Activated CD4-positive, alpha-beta T cell treated with anti-CD3 and anti-CD28 coated beads for 24 hours (primary cell): Measurements from ENCODE around the gene COPA.
"Not testable (repeated sequence)": the region's sequence is repeated elsewhere in the genome, so short reads cannot be mapped to it uniquely, and the experiment has no call there.

Experiments
- DNase-seq, 2 donors: peaks; one replicate each; pipeline ENCODE4 v3.0.0-alpha.2; 2020; ENCODE audit warnings: low read depth in 2 of 2

Gene COPA

DNA sequence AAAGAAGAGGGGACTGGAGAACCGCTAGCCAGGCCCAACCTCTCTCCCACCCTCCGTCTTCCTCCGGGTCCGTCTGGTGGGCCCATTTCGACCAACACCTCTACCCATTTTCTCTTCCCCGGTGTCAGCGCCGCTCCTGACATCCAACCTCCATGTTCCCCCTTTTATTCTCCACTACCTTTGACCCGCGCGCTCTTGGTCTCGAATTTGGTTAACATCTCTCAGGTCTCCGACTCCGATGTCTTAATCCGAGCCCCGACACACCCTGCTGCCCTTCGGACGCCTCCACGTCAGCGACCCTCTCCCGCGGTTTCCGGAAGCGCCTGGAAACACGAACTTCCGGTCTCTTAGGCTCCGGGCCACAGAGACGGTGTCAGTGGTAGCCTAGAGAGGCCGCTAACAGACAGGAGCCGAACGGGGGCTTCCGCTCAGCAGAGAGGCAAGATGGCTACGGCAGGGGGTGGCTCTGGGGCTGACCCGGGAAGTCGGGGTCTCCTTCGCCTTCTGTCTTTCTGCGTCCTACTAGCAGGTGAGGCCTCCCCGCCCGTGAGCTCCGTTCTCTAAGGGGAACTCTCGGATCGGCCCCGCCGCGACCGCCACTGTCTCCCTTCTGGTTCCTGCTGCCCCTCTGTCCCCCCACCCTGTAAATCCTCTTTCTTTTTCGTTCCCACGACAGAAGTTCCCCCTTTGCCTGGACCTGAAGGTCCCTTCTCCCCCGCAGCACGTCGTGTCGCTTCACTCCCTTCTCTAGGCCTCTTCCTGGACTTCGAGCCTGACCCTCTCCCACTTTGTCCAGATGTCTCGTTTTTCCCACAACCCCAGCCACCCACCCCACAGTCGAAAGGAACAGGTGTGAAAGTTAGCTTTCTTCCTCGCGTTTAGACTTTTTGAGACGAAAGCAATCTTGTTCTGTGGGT, at the start of gene COPA, which contains the start of gene NCSTN:
Gene COPA (minus strand): TSS at position 298 of the 917 bp plus-strand sequence. CDS start 80 bp downstream, at position 218.
Gene NCSTN (plus strand): TSS at position 431 of the 917 bp plus-strand sequence. CDS start 14 bp downstream, at position 445.
- DNase-seq: peak; percentile 83 to 86

DNA sequence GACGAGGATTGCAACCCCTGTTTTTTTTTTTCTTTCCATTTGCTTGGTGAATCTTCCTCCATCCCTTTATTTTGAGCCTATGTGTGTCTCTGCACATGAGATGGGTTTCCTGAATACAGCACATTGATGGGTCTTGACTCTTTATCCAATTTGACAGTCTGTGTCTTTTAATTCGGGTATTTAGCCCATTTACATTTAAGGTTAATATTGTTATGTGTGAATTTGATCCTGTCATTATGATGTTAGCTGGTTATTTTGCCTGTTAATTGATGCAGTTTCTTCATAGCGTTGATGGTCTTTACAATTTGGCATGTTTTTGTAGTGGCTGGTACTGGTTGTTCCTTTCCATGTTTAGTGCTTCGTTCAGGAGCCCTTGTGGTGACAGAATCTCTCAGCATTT, 45.4 kb upstream of the COPA start:
- not testable (repeated sequence) for DNase-seq

DNA sequence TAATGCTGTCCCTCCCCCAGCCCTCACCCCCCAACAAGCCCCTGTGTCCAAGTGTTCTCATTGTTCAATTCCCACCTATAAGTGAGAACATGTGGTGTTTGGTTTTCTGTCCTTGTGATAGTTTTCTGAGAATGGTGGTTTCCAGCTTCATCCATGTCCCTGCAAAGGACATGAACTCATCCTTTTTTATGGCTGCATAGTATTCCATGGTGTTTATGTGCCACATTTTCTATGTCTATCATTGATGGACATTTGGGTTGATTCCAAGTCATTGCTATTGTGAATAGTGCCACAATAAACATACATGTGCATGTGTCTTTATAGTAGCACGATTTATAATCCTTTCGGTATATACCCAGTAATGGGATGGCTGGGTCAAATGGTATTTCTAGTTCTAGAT, 41.8 kb upstream of the COPA start:
- DNase-seq: not testable (repeated sequence)

DNA sequence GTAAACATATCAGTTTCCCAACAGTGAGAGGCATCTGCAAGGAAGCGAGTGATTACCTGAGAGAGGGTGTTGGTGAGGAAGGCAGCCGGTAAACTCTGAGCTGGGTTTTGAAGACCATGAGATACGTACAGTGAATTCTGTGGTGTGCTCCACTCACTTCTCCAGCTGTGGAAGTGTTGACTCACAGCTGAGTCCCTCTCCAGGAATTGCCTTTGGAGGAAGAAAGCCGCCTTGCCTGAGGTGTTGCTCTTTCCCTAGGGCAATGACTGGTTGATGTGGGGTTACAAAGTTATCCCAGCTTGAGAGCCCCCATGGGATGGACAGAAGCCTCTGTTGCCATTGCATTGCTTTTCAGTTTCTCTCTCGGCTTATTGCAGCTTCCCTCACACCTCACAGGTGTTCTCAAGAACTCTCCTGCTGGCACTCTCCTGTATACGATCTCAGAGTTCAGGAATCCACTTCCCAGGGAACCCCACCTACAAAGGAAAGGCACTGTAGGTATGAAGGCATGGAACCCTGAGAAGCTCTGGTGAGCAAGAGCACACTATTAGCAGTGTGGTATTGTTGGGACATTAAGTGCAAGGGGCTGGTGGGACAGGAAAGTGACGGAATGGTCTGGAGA, 34.6 kb upstream of the COPA start:
- DNase-seq: no peak

DNA sequence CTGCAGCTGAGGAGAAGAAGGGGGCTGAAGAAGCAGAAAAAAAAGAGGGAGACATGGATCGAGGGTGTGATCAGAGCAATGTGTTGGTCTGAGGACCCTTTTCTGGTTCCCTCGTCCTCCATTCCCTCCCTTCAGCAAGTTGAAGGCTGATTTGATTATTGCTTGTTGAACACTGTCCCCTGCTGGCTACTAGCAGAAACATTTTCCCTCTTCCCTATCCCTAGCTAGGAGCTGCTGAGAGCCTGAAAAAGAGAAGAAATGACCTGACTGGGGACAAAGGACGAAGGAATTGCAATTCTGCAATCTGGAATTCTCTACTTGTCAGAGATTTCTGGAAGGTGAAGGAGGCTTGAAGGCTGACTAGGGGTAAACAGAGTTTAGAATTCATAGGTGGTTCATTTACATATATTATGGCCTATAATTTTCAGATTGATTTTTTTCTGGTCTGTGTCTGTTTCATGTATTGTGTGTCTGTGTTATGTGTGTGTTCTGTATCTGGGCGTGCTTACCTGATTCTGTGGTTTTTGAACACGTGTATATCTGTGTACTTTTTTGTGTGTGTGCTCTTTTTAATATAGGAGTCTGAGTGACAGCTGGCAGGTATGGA, 33.6 kb upstream of the COPA start:
- DNase-seq: peak in 1 of 2 donors; percentile 7

DNA sequence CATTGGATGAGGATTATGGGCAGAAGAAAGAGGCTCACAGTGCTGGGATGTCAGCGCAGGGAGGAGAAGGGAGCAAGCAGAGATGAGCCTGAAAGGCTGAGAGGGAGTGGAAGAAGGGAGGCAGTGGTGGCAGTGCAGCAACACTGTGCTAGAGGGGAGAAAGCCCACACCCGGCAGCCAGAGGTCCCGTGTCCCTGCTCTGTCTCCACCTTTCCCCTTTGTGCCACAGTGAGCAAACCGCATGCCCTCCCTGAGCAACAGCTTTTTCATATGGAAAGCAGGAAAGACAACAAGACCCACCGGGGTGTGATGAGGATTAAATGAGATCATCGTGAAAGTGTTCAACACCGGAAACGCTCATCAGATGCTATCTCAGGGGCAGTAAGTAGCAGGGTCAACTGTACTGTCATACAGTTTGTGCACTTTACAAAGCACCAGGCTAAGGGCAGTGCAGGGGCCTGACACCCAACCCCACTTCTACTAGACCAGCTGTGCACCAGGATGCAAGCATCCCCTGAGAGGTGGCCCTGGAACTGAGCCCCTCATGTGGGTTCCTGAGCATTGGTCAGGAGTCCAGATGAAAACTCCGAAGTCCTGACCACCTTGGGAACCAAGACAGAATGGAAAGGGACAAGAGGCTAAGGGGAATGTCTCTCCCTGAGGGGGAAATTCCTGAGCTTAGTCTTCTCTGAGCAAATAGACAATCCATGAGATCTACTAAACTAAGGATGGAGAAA, 32.9 kb upstream of the COPA start:
- DNase-seq: no peak

DNA sequence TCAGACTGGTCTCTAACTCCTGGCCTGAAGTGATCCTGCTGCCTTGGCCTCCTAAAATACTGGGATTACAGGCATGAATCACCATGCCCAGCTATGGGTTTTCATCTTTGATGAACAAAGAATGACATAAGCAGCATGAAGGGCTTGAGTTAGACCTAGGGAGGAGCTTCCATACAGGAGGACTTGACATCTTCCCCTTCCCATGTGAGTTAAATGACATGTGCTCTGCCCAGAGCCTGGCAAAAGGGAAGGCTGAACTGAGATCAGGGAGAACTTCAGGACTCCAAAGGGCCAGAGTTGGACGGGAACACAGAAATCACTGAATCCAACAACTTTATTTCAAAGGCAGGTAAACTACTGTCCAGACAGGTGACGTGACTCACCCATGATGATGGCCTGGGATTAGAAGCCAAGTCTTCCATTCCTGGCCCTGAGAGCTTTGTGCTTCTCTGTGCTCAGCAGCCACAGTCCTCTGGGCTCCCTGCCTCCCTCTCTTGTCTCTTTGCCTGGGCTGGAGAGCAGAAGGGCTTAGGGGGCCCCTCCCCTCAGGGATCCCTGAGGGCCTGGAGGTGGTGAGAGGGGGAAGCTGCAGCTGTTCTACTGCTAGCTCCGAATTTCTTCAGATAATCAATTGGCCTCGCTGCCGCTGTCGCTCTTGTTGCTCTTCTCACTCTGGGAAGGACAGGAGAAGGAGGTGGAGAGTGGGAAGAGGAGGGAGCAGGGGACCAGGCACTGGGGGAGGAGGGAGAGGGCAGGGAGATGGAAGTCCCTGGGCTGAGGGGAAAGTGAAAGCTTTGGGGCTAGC, 31.5 kb upstream of the COPA start:
- DNase-seq: no peak

DNA sequence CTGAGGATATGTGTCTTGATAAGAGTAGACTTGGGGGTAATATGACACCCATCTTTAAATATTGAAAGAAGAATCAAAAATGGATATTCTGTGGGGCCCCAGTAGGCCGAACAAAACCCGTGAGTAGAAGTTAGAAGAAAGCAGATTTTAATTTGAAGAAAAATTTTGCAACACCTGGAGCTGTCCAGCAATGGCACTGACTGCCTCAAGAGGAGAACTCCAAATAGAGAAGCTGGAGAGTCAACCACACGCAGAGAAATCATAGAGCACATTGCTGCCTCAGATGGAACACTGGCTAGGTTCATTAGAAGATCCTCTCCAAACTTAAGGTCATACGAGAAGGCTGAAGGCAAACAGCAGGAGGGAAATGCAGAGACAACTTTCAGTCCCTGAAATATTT, 30.6 kb upstream of the COPA start:
- no peak for DNase-seq

DNA sequence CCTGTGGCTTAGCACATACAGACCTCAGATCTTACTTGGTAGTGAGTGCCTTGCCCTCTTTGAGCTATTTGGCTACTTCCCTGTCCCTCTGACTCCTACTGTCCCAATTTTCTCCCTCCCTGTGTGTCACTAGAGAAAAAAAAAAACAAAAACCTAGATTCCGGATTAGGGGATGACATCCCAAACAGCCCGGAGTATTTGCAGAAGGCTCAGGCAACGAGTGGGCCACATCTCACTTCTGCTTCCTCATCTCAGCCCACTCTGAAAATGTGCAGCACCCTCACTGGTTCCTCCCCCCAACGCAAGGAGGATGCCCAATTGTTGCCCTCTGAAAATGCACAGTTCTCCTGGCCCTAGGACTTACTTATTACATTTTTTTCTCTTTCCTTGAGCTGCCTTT, 28.7 kb upstream of the COPA start:
- no peak for DNase-seq

DNA sequence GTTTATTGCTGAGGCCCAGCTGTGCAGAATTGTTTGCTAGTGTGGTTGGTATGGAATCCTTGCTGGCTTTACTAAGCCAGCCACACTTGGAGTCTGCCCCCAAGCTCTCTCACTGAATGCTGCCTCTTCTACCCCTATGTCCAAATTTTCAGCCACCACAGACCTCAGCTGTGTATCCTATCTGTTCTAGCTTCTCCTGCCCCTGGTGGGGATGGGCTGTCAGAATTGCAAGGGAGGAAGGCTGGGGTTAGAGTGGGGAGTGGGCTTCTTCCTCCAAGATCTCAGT, 28.2 kb upstream of the COPA start:
- no peak for DNase-seq

DNA sequence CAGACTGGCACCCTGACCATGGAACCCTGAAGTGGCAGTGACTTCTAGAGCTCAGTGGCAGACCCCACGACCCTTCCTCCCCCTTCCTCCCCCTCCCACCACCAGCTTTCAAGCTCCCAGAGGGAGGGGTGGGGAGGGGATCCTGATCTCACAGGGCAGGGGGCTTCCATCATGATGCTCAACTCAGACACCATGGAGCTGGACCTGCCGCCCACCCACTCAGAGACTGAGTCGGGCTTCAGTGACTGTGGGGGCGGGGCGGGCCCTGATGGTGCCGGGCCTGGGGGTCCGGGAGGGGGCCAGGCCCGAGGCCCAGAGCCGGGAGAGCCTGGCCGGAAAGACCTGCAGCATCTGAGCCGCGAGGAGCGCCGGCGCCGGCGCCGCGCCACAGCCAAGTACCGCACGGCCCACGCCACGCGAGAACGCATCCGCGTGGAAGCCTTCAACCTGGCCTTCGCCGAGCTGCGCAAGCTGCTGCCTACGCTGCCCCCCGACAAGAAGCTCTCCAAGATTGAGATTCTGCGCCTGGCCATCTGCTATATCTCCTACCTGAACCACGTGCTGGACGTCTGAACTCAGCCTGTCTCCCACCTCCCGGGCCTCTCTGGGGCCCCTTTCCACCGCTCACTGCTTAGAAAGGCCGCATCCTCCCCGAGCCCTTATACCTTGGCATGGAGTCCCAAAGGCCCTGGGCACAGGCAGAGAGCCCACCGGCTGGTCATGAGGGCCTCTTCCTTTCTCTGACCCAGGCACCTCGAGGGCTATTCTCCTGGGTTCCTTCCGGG, 27.7 kb upstream of the COPA start:
- DNase-seq: no peak

DNA sequence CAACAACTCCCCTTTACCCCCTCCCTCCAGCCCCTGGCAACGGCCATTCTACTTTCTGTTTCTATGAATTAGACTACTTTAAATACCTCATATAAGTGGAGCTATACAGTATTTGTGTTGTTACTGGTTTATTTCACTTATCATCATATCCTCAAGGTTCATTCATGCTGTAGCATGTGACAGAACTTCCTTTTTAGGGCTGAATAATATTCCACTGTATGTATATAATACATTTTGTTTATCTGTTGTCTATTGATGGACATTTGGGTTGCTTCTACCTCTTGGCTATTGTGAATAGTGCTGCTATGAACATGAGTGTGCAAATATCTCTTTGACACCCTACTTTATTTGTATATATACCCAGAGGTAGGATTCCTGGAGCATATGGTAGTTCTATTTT, 26.0 kb upstream of the COPA start:
- no peak for DNase-seq

DNA sequence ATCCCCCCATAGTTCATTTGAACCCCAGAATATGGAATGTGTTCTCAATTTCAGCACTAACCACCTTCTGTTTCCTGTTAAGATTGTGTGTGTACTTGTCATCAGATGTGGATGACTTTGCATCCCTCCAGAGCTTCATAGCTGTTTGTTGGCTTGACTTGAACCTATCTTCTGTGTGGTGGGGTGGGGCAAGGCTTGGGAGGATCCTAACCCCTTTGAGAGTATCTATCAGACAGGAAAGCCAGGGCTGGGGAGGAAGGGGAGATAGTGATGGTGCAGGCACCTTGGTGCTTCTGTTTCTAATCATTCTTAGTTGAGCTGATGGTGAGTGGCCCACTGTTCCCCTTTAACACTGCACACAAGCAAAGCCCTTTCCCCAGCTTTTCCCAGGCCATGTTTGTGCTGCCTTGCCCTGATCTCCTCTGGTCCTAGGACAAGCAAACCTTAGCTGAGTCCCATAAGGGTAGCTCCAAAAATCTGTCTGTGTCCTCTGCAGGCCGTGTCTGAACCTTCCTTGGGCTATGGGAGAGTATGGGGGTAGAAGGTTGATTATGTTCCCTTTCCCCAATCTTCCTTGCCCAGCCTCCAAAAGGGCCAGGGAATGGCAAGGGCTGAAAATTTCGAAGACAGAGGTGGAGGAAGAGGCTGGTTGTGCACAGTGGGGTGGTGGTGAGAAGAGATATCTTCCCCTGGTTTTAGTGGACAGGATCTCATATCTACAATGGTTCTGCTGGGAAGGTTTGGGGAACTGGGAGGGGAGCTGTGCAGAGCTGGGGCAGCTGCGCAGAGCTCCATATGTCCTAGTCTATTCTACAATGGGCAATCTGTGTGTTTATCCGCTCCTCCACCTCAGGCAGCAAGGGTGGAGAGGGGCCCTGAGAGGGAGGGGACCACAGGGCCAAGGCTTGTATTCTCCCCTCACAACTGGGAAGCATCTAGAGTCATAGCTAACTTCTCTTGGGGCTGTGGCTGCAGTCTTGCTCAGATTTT, 25.2 kb upstream of the COPA start:
- no peak for DNase-seq

DNA sequence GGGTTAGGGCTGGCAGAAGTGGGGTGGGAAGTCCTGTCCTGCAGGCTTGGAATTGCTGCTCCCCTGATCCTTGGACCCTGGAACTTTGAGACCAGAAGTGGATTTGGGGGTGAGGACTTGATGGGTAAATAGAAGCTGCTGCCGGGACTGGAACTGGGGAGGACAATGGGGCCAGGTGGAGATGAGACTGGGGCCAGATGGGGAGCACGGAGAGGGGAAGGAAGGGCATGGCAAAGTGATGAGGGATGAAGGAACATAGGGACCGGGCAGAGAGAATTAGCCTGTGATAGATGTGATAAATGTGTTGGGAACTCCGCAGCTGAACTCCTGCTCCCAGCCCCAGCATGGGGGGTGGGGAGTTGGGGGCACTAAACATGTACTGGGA, 24.5 kb upstream of the COPA start:
- no peak for DNase-seq

DNA sequence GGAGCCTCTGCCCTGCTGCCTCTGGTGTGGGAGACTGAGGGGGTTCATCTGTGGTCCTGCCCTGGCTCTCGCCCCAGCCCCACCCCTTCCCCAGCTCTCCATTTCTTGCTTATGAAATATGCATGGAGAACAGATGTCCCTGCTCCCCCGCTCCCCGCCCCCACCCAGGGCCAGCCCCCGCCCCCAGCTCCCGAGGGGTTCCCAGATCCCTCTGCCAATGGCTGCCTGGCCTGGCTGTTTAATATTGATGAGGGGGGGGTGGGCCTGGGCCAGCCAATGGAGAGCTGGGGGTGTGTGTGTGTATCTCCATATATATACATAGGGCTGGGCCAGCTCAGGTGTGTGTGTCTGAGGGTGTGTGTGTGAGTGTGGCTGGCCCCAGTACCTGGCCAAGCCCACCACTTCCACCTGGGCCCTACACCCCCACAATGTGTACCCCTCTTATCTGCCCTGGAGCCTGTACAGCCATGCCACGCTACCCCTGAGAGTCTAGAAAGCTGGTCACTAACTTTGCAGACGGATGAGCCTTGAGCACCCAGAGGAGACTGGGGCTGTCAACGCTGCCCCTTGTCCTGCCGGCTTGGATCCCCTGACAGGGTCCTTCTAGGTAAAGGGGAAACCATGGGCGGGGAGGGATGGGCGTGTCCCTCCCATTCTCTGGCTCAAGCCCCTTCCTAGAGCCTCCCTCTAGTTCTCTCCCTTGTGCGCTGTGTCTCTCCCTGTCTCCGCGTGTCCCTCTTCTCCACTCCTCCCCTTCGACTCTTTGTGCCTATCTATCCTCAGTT, 23.9 kb upstream of the COPA start, which contains the start of gene NHLH1:
Gene NHLH1 (plus strand): TSS at position 341 of the 785 bp plus-strand sequence. CDS start 3,661 bp downstream, outside the sequence.
- no peak for DNase-seq

DNA sequence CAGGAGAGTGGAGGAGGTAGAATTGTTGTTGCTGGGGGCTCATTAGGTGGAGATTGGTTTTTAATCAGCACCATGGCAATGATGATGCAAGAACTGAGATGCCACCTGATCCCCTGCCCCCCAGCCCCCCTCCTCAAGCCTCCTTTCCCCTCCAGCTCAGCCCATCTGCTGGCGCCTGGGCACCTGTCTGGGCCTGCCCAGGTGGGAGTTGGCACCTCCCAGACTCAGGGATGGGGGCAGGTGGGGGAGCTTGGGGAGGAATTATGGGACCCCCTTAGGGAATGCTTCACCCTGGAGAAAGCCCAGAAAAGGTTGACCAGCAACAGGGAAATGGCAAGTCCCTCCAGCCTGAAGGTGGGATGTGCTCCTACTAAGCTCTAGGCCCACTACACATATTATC, 22.3 kb upstream of the COPA start:
- no peak for DNase-seq

DNA sequence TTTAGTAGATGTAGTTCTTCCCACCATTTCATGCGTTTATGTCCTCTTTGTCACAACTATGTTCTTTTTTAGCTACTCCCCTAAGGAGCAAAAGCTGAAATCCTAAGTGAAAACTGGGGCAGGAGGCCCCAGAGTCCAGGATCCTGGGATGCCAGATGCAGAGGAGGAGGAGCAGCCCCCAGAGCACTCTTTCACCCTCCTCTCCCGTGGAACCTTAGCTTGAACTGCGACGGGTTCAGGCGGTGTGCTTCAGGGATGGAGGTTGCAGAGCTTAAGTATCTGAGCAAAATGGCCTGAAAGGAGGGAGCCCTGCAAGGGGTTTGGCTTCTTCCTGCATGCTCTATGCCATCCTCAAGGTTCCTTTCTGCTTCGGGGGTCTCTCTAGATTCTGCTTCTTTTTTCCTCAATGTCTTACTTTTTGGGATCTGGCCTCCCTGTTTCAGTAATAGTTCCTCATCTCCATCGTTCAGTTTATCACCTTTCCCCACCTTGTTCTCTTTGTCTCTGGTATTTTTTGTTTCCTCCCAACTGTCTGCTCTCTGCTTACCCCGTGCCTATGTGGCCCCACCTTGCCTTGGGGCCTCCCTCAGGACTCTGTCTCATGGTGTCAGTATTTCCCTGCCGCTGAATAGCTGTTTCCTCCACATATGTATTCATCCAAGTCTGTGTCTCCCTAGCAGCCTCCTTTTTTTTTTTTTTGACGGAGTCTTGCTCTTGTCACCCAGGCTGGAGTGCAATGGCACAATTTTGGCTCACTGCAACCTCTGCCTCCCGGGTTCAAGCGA, 21.1 kb upstream of the COPA start:
- DNase-seq: no peak

DNA sequence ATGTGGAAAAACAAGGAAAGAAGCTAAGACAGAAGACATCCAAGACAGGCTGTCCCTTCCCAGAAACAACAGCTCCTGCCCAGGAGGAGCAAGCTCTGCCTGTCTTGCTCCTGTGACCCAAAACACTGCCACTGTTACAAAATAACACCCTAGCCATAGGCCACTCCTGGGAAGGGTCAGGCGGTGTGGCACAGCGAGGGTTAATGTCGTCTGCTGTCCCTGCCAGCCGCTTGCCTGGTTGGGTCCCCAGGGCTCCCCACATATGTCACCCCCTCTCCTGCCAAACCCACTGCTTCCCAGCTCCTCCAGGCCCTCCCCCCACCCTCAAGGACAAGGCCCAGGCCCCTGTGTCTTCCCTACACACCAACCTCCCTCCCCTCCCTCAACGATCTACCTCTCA, 20.0 kb upstream of the COPA start:
- DNase-seq: no peak
